HG03457 (cell line): ENCODE results near the gene SPTSSB.

ENCODE experiments used
- ATAC-seq: cut with Tn5 transposase; IDR thresholded peaks from one replicate; pipeline ENCODE4 v1.9.1; 2021; ENCODE audit warnings: moderate number of reproducible peaks; ENCODE audit not compliant: unreplicated experiment

The SPTSSB gene

DNA sequence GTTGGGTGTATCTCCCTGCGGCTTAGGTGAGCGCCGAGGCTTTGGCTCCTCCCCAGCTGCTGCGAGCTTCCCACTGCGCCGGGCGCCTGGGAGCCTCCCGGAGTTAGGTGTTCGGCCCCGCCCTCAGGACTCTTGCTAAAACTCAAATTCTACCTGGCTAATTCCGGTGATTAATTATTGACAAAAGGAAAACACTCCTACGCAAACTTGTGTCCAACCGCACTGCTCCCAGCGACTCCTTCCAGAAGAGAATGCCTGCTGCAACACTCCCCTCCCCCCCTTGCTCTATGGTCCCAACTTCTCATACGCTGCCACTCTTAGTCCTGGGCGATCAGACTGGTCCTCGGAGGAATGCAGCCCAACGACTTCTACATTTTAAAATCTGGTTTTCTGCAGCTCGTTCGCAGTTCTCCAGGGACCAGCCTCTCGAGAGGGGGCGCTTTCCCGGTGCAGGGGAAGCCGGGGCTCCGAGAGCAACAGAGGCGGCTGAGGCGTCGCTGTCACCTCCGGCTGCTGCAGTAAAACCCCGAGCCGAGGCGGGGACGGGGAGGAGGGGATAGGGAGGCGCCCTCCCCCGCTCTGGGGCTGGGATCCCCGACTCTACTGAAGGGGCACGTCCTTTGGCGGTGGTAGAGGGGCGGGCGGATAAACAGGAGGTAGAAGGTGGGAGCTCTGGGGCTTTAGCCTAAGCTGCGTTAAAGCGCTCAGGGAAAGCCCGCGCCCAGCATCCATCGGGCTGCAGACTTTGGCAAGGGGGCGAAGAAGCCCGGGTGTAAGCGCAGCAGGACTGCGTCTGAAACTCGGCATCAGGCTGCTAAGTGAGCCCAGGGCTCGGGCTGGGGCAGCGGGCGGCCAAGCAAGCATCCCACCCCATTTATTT lies at the start of gene SPTSSB:
Gene SPTSSB, minus strand, starts transcription at position 77 of the 880 bp plus-strand sequence. CDS start 25,194 bp downstream, outside the sequence.
- no peak for ATAC-seq

DNA sequence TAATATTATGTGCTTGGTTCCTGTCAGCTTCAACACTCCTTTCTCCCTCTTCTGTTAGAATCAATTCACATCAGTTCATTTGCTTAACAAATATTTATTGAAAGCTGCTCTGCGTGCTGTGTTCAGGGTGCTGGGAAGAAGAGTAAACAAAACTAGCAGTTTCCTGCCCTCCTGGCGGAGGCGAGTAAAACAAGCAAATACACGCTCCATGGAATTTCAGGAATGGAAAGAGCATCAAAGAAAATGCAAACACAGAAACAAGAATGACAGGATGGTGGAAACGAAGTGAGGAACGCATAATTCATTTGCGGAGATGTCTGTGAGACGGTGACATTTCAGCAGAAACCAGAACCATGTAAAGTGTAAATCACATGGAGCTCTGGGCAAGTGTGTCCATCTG lies 49.4 kb upstream of the SPTSSB start:
- no peak for ATAC-seq

- ATAC-seq: no peak
These were observed 48.4 kb upstream of the SPTSSB start for GRCh38 chr3:161419555-161420333.

DNA sequence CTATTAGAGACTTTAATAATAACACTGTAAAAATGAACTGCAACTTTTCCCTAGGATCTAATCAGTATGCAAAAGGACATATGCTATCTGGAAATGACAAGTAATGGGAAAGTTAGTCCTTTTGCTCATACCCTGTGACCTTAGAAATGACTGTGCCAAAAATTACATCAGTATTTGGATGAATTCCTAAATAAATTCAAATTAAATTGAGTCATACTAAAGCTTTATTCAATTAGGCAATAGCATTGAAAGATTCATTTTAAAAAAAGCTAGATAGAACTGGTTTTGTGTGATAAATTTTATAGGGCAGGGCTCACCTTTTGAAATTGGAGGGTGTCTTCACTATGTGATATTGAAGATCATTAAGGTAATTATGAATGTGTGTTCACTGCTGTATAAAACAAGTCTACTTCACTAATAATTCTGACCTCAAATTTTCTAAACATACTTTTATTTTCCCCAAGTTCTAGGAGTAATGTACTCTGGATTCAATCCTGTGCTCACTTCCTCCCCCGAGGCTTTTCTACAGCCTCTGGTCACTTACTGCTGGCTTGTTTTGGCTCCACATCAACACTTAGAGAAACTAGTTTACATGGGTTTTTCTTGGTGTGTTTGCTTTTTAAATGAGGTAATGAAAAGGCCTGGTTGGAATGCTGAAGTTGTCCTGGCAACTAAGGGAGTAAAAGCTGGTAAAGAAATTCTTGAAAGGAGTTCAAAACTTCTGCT lies 44.4 kb upstream of the SPTSSB start:
- ATAC-seq: no peak

DNA sequence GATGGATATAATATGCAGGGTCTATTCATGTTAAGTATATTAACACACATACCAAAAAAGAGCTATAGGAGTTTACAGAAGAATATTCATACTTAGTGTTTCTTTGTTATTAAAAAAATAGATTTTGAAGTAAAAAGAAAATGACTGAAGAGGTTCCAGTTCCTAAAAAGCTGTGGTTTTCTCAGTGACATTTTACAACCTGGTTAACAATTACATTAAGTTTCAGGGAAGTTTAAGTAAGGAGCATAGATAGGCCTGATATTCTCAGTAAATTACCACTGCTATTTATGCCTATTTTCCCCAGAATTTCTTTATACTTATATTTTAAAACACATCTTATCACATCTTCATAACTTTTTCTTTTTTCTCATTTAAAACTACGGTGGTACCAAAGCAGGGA lies 43.6 kb upstream of the SPTSSB start:
- peak; percentile 58 for ATAC-seq

GRCh38 chr3:161413855-161414210 lies 42.5 kb upstream of the SPTSSB start:
- ATAC-seq: peak; percentile 49

DNA sequence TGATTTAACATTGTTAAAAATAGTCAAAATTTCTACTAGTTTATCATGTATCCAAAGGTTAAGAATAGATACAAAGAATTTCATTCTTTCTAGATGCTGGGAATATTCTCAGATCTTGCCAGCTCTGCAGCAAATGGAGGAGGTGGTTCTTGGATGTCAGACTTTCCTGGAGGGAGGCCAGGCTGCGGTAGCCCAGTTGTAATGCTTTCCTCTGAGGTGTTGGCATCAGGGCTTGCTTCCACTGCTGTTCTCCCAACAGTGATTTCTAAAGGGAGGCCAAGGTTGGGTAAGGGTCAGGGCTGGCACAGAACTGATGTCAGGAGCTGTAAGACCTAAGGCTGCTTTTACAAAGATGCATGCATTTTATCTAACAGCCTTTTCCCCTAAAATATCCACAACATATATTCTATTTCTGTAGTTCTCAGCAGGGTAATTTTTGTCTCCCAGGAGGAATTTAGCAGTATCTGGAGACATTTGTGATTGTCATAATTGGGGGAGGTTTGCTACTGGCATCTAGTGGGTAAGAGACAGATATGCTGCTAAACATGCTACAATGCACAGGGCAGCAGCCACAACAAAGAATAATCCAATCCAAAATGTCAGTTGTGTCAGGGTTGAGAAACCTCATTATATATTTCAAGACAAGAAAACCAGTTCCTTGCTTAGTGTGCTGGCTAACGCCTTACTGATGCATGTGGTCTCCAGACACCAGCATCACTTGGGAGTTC lies 42.0 kb upstream of the SPTSSB start:
- peak; percentile 25 for ATAC-seq

GRCh38 chr3:161412123-161412522 lies 40.8 kb upstream of the SPTSSB start:
- no peak for ATAC-seq

DNA sequence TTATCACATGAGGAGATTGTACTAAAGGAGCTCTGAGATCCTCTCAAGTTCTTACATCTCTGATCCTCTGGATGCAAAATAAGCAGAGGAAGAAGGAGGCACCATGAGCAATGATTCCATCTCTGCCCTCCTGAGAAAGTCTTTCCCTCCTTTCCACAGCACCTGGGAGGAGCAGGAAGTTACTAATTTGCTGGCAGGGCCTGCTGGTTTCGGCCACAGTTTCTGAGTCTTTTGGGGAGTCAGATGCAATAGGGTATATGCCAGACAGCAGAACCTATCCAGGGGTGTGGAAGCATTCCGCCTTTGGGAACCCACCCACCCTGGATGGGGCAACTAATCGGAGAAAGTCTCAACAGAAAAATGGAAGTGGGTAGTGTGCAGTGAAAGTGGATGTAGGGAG lies 38.5 kb upstream of the SPTSSB start:
- no peak for ATAC-seq

GRCh38 chr3:161409069-161409468 lies 37.8 kb upstream of the SPTSSB start:
- ATAC-seq: no peak

GRCh38 chr3:161406594-161407555 lies 35.6 kb upstream of the SPTSSB start:
- ATAC-seq: no peak

- no peak for ATAC-seq
These were observed 34.5 kb upstream of the SPTSSB start for GRCh38 chr3:161405836-161406235.

GRCh38 chr3:161405087-161405486 lies 33.8 kb upstream of the SPTSSB start:
- ATAC-seq: no peak

GRCh38 chr3:161403251-161403650 lies 31.9 kb upstream of the SPTSSB start:
- no peak for ATAC-seq

DNA sequence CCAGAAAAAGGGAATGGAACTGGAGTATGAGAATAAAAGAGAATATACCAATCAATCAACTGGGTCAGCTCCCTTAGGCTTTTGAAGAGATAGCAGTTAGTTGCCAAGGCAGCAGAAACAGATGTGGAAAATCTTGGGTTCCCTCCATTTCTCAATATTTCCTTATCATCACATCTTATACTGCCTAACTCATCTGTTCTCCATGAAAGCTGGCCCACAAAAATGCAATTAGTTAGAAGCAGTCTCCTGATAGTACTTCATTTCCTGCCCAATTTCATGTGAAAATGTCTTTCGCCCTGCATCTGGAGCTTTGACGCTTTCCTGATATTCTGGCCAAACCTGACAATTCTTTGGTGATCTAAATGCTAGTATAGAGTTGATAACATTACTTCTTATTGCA lies 30.1 kb upstream of the SPTSSB start:
- no peak for ATAC-seq

DNA sequence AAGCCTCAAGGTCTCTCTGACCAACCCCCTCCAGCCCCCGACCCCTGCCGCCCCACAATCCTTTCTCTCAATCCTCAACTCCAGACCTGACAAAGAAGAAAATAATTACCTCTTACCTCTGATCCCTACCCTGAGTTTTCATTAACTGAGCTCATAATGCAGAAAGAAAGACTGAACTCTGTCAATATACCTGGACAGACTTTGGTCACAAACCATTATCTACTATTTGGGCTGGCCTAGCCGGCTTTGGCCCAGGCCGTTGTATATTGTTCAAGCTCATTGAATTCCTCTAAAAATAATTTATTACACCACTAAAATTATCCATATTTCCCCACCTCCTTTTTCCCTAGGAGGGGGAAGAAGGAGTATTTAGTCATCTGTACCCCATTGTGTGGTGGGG lies 29.3 kb upstream of the SPTSSB start:
- no peak for ATAC-seq

DNA sequence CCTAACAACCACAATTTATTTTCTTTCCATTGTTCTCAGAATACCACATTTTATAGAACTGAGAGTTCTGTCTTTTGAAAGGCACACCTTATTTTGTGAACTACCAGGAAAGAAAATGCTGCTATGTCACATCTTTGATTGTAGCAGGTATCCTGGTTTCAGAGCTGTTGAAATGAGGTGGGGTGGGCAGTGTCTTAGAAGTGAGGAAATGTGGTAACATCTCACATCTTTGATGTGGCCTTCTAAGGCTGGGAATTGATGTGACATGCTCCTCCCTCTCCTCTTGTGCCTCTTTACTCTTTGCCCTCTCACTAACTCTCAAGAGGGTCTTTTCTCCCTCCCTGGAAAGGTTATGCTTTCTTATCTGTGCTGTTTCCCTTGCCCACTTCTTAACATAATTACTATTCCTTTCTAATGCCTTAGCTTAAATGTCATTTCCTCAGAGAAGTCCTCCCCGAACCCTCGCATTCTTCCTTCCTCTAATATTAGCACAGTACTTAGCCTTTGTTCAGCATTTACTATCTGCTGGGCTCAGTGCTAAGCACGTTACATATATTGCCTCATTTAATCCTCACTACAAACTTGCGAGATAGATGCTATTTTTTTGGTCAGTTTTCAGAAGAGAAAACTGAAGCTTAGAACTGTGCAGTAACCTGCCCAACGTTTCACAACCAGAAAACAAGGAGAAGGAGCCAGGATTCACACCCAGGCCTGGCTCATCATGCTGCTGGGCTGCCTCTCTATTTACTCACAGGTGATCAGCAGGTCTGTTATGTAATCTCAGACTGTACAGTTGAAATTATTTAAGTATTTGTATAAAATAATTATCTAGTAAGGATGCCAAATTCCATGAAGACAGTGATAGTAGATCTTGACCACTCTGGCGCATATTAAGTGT lies 24.0 kb upstream of the SPTSSB start:
- ATAC-seq: no peak

DNA sequence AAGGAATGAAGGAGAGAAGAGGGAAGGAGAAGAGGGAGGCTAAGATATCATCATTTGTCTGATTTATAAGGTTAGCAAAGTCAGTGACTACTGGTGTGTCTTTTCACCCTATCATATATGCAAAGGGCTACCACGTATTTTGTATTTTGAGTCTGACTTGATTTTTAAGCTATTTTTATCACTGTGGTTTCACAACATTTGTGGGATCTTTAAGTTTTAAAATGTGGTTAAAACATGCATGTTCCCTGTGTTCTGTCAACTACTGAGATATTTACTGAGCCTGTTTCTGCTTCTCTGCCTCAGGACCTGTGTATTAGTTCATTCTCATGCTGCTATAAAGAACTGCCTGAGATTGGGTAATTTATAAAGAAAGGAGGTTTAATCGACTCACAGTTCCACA lies 22.5 kb upstream of the SPTSSB start:
- ATAC-seq: no peak

DNA sequence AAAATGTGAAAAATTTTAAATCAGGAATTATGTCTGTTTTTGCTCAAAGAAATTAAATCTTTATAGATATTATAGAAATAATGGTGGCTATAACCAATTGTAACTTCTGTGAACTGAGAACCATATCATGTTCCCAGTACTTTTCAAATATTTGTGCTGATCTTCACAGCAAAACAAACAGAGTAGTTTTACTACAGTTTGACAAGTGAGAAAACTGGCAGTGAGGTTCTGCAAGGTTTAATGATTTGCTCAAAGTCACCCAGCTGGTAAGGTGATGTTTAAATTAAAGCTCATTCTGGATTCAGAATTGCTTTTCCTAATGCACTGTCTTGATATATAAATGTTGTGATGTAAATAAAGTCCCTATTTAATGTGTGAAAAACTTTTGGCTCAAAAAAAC lies 22.0 kb upstream of the SPTSSB start:
- no peak for ATAC-seq
